ENCODE results near the gene APOBEC4.

APOBEC4 gene

DNA sequence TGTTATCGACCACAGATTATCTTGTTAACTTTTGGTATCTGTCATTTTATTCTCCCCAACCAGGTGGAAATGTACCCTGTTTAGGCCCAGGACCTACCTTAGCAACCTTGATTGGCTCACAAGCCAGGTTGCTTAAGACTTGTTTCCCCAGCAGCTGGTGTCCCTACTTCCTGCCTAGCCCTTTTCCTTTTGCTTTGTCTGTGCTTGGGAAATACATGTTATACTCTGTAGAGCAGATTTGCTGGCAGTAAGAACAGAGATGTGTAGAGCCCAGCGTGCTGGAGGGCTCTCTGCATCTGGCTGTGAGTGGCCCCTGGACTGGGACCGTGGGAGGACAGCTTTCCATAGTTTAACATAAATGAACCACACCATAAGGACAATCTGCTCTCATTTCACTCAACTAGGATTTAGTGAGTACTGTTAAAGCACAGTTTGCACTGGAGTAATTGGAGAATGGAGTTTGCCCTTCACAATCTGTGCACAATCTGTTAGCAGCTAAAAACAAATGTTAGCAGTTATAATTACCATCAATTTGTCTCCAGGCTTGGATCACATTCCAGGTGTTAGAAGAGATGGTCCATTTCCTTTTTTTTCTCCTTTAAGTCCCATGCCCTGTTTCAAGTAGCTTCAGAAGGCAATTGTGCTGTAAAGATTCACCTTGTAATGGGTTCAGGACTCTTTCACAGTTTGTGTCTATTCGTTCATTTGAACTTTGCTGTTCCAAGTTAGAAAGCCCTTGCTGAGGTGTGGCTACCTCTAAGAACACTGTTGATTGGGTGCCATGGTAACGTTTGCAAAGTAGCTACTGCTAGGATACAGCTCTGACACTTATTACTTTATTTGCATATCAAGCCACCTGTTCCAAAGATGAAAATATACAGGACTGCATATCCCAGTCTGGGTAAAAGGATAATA lies at the start of gene APOBEC4:
APOBEC4 (minus strand) TSS at position 770 of the 915 bp plus-strand sequence. CDS start 4,535 bp downstream, outside the sequence.
- no peaks in the 10 kb centered on the region for H3K36me3 ChIP-seq (ENCODE audit: control insufficient read depth, insufficient read depth, low read length, severe bottlenecking)
- peaks cover 2% of the 10 kb centered on the region for H3K4me1 ChIP-seq (ENCODE audit: control insufficient read depth, insufficient read depth, low read length)
- no peak for DNase-seq (ENCODE audit: low read depth)
- H3K9me3 ChIP-seq (ENCODE audit: control insufficient read depth, low read length), result no peaks in the 10 kb centered on the region
- no peak within 1 kb of the TSS for H3K4me3 ChIP-seq (ENCODE audit: low read length)
- H3K9ac ChIP-seq (ENCODE audit: low read length), result no peak within 1 kb of the TSS
- no peaks in the 10 kb centered on the region for H3K27me3 ChIP-seq (replicated peaks; ENCODE audit: control insufficient read depth, insufficient read depth, low read length)

DNA sequence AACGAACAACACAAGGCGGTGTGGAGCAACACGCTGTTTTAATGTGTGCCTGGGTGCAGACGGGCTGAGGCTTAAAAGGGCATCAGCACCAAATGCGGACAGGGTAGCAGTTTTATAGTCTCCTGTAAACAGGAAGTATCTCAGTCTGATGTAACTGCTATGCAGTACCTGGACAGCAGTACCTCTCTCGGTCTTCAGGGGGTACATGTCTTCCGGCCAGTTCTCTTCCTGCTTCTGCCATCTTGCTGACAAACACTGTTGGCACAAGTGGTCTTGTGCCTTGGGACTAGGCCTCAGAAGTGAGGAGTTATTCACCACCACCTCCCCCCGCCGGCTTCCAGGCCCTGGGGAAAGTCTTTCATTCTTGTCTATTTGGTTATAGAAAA lies 49.7 kb upstream of the APOBEC4 start:
- DNase-seq (ENCODE audit: low read depth), result no peak

DNA sequence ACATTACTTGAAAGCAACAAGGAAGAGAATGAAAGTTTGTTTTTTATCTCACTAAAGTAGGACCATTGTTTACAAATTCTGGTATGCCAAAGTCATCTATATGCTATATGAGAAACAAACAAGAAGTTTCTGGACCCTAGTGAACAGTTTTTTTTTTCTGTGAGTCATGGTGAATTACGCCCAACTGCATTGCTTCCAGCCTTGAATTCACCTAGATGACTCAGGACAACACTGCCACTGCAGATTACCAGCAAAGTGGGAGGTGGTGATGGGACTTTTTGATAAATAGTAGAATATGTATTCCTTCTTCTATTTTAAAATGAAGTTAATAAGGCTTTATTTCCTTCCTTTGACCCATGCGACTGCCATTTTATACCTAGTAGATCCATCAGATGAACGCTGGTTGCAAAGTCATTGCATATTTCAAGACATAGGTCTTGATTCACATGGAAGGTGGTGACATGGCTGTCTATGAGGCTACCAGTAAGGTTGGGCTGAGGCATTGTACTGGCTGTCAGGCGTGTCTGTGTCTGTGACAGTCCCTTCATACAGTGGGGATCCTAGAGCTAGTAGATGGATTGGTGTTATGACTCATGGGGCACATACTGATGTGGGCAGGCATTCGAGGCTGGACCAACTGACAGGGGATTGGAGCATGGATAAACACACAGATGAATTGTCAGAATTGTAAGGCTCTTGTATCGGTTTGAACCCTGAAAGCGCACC lies 49.1 kb upstream of the APOBEC4 start:
- Histone ChIP-seq H3K9me3 (ENCODE audit: control insufficient read depth, low read length) (no peaks in the 10 kb centered on the region), H3K4me1 (ENCODE audit: control insufficient read depth, insufficient read depth, low read length) (no peaks in the 10 kb centered on the region), H3K4me3 (ENCODE audit: low read length) (no peak overlapping the region), H3K27me3 (replicated peaks; ENCODE audit: control insufficient read depth, insufficient read depth, low read length) (no peaks in the 10 kb centered on the region), H3K9ac (ENCODE audit: low read length) (no peak overlapping the region), H3K36me3 (ENCODE audit: control insufficient read depth, insufficient read depth, low read length, severe bottlenecking) (no peaks in the 10 kb centered on the region)
- DNase-seq (ENCODE audit: low read depth), result no peak

More for the DNA sequence above, 49.7 kb upstream of the APOBEC4 start:
- Histone ChIP-seq H3K36me3 (ENCODE audit: control insufficient read depth, insufficient read depth, low read length, severe bottlenecking) (no peaks in the 10 kb centered on the region), H3K4me1 (ENCODE audit: control insufficient read depth, insufficient read depth, low read length) (no peaks in the 10 kb centered on the region), H3K9ac (ENCODE audit: low read length) (no peak overlapping the region), H3K9me3 (ENCODE audit: control insufficient read depth, low read length) (no peaks in the 10 kb centered on the region), H3K27me3 (replicated peaks; ENCODE audit: control insufficient read depth, insufficient read depth, low read length) (no peaks in the 10 kb centered on the region), H3K4me3 (ENCODE audit: low read length) (no peak overlapping the region)

DNA sequence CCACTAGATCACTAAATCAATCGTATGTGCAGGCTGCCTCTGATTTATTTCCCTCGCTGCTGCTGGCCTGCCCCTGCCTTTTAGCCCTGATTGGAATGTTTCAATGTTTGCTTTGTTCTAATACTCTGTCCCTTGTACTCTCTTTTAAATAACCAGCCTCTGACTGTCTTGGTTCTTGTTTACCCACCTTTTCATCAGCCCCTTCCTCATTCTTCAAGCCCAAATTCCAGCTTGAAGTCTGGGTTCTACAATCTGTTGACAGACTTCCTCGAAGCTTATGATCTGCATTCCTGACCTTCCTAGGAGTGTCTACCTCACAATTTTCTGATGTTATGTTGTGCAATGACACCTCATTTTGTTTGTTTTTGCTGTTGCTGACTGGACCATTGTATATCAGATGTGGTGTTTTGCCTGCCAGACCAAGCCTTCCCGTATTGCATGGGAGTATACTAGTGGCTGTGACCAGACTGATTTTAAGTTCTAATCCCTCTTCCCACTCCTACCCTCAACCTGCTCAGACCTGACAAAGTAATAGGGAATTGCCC lies 46.6 kb upstream of the APOBEC4 start:
- H3K9ac ChIP-seq (ENCODE audit: low read length), result no peak overlapping the region
- no peaks in the 10 kb centered on the region for H3K36me3 ChIP-seq (ENCODE audit: control insufficient read depth, insufficient read depth, low read length, severe bottlenecking)
- H3K27me3 ChIP-seq (replicated peaks; ENCODE audit: control insufficient read depth, insufficient read depth, low read length), result no peaks in the 10 kb centered on the region
- no peak overlapping the region for H3K4me3 ChIP-seq (ENCODE audit: low read length)
- no peaks in the 10 kb centered on the region for H3K9me3 ChIP-seq (ENCODE audit: control insufficient read depth, low read length)
- H3K4me1 ChIP-seq (ENCODE audit: control insufficient read depth, insufficient read depth, low read length), result peaks cover 6% of the 10 kb centered on the region
- DNase-seq (ENCODE audit: low read depth), result peak; percentile 59

- Histone ChIP-seq H3K9me3 (ENCODE audit: control insufficient read depth, low read length) (no peaks in the 10 kb centered on the region), H3K9ac (ENCODE audit: low read length) (no peak overlapping the region), H3K27me3 (replicated peaks; ENCODE audit: control insufficient read depth, insufficient read depth, low read length) (no peaks in the 10 kb centered on the region), H3K4me3 (ENCODE audit: low read length) (no peak overlapping the region), H3K36me3 (ENCODE audit: control insufficient read depth, insufficient read depth, low read length, severe bottlenecking) (no peaks in the 10 kb centered on the region), H3K4me1 (ENCODE audit: control insufficient read depth, insufficient read depth, low read length) (peaks cover 20% of the 10 kb centered on the region)
- DNase-seq (ENCODE audit: low read depth), result no peak
These were observed 44.9 kb upstream of the APOBEC4 start for GRCh38 chr1:183697814-183698590.

GRCh38 chr1:183696981-183697380 lies 43.9 kb upstream of the APOBEC4 start:
- Histone ChIP-seq H3K4me3 (ENCODE audit: low read length) (no peak overlapping the region), H3K4me1 (ENCODE audit: control insufficient read depth, insufficient read depth, low read length) (peaks cover 20% of the 10 kb centered on the region), H3K9me3 (ENCODE audit: control insufficient read depth, low read length) (no peaks in the 10 kb centered on the region), H3K9ac (ENCODE audit: low read length) (no peak overlapping the region), H3K36me3 (ENCODE audit: control insufficient read depth, insufficient read depth, low read length, severe bottlenecking) (no peaks in the 10 kb centered on the region), H3K27me3 (replicated peaks; ENCODE audit: control insufficient read depth, insufficient read depth, low read length) (no peaks in the 10 kb centered on the region)
- DNase-seq (ENCODE audit: low read depth), result no peak

GRCh38 chr1:183694755-183695154 lies 41.6 kb upstream of the APOBEC4 start:
- peaks cover 20% of the 10 kb centered on the region for H3K4me1 ChIP-seq (ENCODE audit: control insufficient read depth, insufficient read depth, low read length)
- no peak for DNase-seq (ENCODE audit: low read depth)
- no peak overlapping the region for H3K9ac ChIP-seq (ENCODE audit: low read length)
- no peaks in the 10 kb centered on the region for H3K36me3 ChIP-seq (ENCODE audit: control insufficient read depth, insufficient read depth, low read length, severe bottlenecking)
- H3K4me3 ChIP-seq (ENCODE audit: low read length), result no peak overlapping the region
- no peaks in the 10 kb centered on the region for H3K27me3 ChIP-seq (replicated peaks; ENCODE audit: control insufficient read depth, insufficient read depth, low read length)
- H3K9me3 ChIP-seq (ENCODE audit: control insufficient read depth, low read length), result no peaks in the 10 kb centered on the region

- peaks cover 20% of the 10 kb centered on the region for H3K4me1 ChIP-seq (ENCODE audit: control insufficient read depth, insufficient read depth, low read length)
- DNase-seq (ENCODE audit: low read depth), result no peak
- H3K9ac ChIP-seq (ENCODE audit: low read length), result no peak overlapping the region
- no peaks in the 10 kb centered on the region for H3K9me3 ChIP-seq (ENCODE audit: control insufficient read depth, low read length)
- H3K36me3 ChIP-seq (ENCODE audit: control insufficient read depth, insufficient read depth, low read length, severe bottlenecking), result no peaks in the 10 kb centered on the region
- no peaks in the 10 kb centered on the region for H3K27me3 ChIP-seq (replicated peaks; ENCODE audit: control insufficient read depth, insufficient read depth, low read length)
- H3K4me3 ChIP-seq (ENCODE audit: low read length), result peak overlapping the region; percentile 5
These were observed 41.0 kb upstream of the APOBEC4 start for GRCh38 chr1:183694066-183694465.

DNA sequence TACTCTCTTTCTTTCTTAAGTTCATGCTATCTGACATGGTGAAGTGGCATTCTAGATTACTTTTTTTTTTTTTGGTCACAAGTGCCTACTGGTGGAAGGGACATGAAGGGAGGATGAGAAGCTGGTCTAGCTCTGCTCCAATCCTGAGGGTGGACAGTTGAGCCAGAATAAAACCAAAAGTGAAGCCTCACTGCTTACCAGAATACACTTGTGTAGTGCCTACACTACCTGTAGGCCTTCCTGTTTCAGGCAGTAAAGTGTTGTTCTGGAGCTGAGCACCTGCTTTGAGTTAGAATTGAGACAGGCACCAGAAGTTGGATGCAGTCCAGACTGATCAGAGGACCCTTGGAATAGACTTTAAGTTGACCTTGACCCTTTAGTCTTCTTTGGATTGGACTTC lies 40.4 kb upstream of the APOBEC4 start:
- Histone ChIP-seq H3K36me3 (ENCODE audit: control insufficient read depth, insufficient read depth, low read length, severe bottlenecking) (no peaks in the 10 kb centered on the region), H3K4me1 (ENCODE audit: control insufficient read depth, insufficient read depth, low read length) (peaks cover 20% of the 10 kb centered on the region), H3K4me3 (ENCODE audit: low read length) (no peak overlapping the region), H3K9ac (ENCODE audit: low read length) (no peak overlapping the region), H3K27me3 (replicated peaks; ENCODE audit: control insufficient read depth, insufficient read depth, low read length) (no peaks in the 10 kb centered on the region), H3K9me3 (ENCODE audit: control insufficient read depth, low read length) (no peaks in the 10 kb centered on the region)
- no peak for DNase-seq (ENCODE audit: low read depth)

DNA sequence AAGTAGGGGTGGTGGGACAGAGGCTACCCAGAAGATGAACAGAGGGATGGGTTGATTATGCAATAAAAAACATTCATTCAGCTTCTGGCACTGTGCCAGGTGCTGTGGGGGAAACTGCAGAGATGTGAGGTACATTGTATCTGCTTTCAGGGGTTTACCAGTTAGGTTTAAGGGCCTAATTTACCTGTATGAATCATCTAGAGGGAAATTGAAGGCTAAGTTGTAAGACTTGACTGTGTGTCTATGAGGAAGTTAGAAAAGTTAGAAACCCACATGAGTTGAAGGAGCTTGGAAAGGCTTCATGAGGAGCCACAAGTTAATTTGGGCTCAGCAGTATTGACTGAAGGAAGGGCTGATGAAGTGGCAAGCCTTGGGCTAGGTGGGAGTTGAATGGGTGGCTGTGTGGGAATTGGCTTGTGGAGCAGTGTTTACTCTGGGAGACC lies 36.7 kb upstream of the APOBEC4 start:
- H3K9me3 ChIP-seq (ENCODE audit: control insufficient read depth, low read length), result no peaks in the 10 kb centered on the region
- no peaks in the 10 kb centered on the region for H3K36me3 ChIP-seq (ENCODE audit: control insufficient read depth, insufficient read depth, low read length, severe bottlenecking)
- no peak for DNase-seq (ENCODE audit: low read depth)
- H3K4me1 ChIP-seq (ENCODE audit: control insufficient read depth, insufficient read depth, low read length), result peaks cover 21% of the 10 kb centered on the region
- no peaks in the 10 kb centered on the region for H3K27me3 ChIP-seq (replicated peaks; ENCODE audit: control insufficient read depth, insufficient read depth, low read length)
- H3K9ac ChIP-seq (ENCODE audit: low read length), result no peak overlapping the region
- no peak overlapping the region for H3K4me3 ChIP-seq (ENCODE audit: low read length)

Measured in adipocyte (in vitro differentiated cells).